ENCODE measurements around the gene DOK4.

- no peak for TF ChIP-seq EP300 (IDR thresholded peaks at IDR 0.05)
- TF ChIP-seq CTCF (IDR thresholded peaks at IDR 0.05), result no peak
Observed at GRCh38 chr16:57532266-57532625, 46.0 kb upstream of the DOK4 start.

Data from tibial nerve (tissue), 4 donors.